Myometrial cell (primary cell): ENCODE measurements around the gene NQO1. TPM values are rescaled to one million over a fixed set of nuclear protein-coding genes. Genes with fewer than 3 reads are reported as not detected.

ENCODE experiments used
- total RNA-seq: library from RNA; depleted of rRNA; stranded (reverse); fragments of >200 nt; gene quantifications from 2 replicates; pipeline ENCODE4 v1.2.3, GENCODE V29; 2015

NQO1 gene
- total RNA-seq, result 307 and 323 TPM in 2 replicates

GRCh38 chr16:69726313-69727060 is at the start of gene NQO1:
Gene NQO1, minus strand, starts transcription at chr16:69726560. Its CDS starts 121 bp downstream, at chr16:69726439.

GRCh38 chr16:69761983-69762813 is 35.8 kb upstream of the NQO1 start, which contains the start of gene WWP2:
Gene WWP2, plus strand, starts transcription at chr16:69762332. Its CDS starts 24,679 bp downstream, at chr16:69787011.

GRCh38 chr16:69754469-69755310 is 28.3 kb upstream of the NQO1 start, which contains the start of gene NOB1:
Gene NOB1, minus strand, starts transcription at chr16:69754926. Its CDS starts 16 bp downstream, at chr16:69754910.

Other genes starting within 250 kb of the NQO1 start
- gene NFAT5, start 160.6 kb downstream of the NQO1 start, total RNA-seq, result 16.1 and 20.6 TPM in 2 replicates
- 37.9 and 55.9 TPM in 2 replicates for gene NOB1, start 28.4 kb upstream of the NQO1 start, total RNA-seq
- gene WWP2, start 35.8 kb upstream of the NQO1 start, total RNA-seq, result 15.0 and 30.3 TPM in 2 replicates
- gene CLEC18A, start 224.8 kb upstream of the NQO1 start, total RNA-seq, result under 0.01 and 0.86 TPM in 2 replicates